ENCODE measurements around the gene TMED6.

DNA sequence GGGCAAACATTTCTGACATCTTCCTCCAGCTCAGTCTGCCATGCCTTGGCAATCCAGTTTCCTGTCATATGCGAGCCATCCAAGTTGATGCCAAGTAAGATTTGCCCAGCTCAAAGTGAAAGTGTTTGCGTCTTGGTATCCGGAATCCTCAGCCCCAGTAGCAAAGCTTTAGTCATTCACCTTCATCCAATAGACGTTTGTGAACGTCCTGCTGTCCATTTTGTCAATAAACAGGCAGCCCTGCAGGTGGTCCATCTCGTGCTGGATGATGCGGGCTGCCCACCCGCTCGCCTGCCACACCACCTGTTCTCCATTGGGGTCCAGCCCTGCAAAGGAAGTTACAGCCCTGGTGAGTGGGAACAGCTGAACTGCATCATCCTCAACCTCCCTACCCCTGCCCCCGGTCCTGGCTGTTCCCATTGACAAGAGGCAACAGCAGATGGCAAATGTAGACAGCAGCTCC, 22.7 kb downstream of the TMED6 start:
- TF ChIP-seq POLR2A (IDR thresholded peaks at IDR 0.05; ENCODE audit: low read length) (peak; percentile 23), GATA1 (IDR thresholded peaks at IDR 0.05; ENCODE audit: low read depth, low read length) (no peak)
